Prostate gland (tissue), 2 donors: ENCODE data around the gene GFPT1. TPM values are rescaled to one million over a fixed set of nuclear protein-coding genes. Genes with fewer than 3 reads are reported as not detected.

Experiments used
- DNase-seq: peaks from one replicate; pipeline ENCODE4 v3.0.0-alpha.2; 2019; ENCODE audit warnings: low spot score
- H3K27ac ChIP-seq, 2 donors: fragments of 200-600 bp; sonication (generic); 2 replicates each; pipeline ENCODE4 v1.5.1; 2017 to 2019
- H3K27me3 ChIP-seq: fragments of 200-600 bp; sonication (generic); replicated peaks from 2 replicates; pipeline ENCODE4 v1.5.1; 2019; ENCODE audit not compliant: insufficient read depth
- H3K36me3 ChIP-seq, 2 donors: fragments of 200-600 bp; sonication (generic); 1 replicate in 1 of 2; 2 replicates in 1 of 2; pipeline versions ENCODE4 v1.5.1 to v1.8.1; 2017 to 2019
- H3K4me1 ChIP-seq: fragments of 200-600 bp; sonication (generic); replicated peaks from 2 replicates; pipeline ENCODE4 v1.5.1; 2019
- H3K4me3 ChIP-seq, 2 donors: fragments of 200-600 bp; sonication (generic); 2 replicates each; pipeline ENCODE4 v1.5.1; 2017 to 2019
- H3K9me3 ChIP-seq: fragments of 200-600 bp; sonication (generic); 2 replicates; pipeline ENCODE4 v1.5.1; 2017
- POLR2A ChIP-seq: fragments of 450-650 bp; IDR thresholded peaks from one replicate; pipeline ENCODE4 v1.6.1; 2016; ENCODE audit warnings: antibody characterized with exemption, mild to moderate bottlenecking
- POLR2AphosphoS5 ChIP-seq: sonication (generic); formaldehyde crosslinking; IDR thresholded peaks from one replicate; pipeline ENCODE4 v1.6.1; 2017; ENCODE audit warnings: antibody characterized with exemption
- WGBS: methylation state at CpG from one replicate; pipeline ENCODE4 v1.1.5; 2018; 5-methylcytosine and 5-hydroxymethylcytosine counted together
- intact Hi-C: fragments of 100-400 bp; cut with DNase I; formaldehyde crosslinking; loops from one replicate; pipeline ENCODE4 v1.14.2; 2022
- total RNA-seq, 2 donors: library from RNA; depleted of rRNA; stranded (reverse); fragments of >200 nt; gene quantifications; one replicate each; pipeline ENCODE4 v1.1.0, GENCODE V29; 2016
- TF ChIP-seq, protein P1 (sequence below), 4 experiments: fragments of 200-600 bp in 2 of 4; fragments of 450-650 bp in 2 of 4; sonication (generic) in 2 of 4; IDR thresholded peaks; 1 replicate in 3 of 4; 2 replicates in 1 of 4; pipeline ENCODE4 v1.5.1; 2016 to 2019; ENCODE audit warnings: antibody characterized with exemption in 4 of 4, mild to moderate bottlenecking in 2 of 4, moderate library complexity in 2 of 4

Gene GFPT1
- total RNA-seq, 2 donors from 2014 or later, result 27.4 to 52.7 TPM

DNA sequence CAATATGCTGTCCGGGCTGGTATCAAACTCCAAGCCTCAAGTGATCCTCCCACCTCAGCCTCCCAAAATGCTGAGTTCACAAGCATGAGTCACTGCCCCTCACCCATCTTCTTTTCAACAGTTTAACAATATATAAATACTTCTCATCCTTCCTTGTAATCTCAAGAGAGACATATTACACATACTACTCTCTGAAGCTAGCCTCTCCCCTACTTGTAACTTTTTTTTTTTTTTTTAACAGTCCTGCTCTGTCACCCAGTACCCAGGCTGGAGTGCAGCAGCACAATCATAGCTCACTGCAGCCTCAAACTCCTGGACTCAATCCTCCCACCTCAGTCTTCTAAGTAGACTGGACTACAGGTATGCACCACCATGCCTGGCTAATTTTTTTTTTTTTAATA, 5.7 kb downstream of the GFPT1 start:
- intact Hi-C loops, result no loop called here
- DNase-seq, result no peak
- no peak for TF ChIP-seq POLR2A
- TF ChIP-seq, protein P1, sequence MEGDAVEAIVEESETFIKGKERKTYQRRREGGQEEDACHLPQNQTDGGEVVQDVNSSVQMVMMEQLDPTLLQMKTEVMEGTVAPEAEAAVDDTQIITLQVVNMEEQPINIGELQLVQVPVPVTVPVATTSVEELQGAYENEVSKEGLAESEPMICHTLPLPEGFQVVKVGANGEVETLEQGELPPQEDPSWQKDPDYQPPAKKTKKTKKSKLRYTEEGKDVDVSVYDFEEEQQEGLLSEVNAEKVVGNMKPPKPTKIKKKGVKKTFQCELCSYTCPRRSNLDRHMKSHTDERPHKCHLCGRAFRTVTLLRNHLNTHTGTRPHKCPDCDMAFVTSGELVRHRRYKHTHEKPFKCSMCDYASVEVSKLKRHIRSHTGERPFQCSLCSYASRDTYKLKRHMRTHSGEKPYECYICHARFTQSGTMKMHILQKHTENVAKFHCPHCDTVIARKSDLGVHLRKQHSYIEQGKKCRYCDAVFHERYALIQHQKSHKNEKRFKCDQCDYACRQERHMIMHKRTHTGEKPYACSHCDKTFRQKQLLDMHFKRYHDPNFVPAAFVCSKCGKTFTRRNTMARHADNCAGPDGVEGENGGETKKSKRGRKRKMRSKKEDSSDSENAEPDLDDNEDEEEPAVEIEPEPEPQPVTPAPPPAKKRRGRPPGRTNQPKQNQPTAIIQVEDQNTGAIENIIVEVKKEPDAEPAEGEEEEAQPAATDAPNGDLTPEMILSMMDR (IDR thresholded peaks at IDR 0.05), result no peak
- TF ChIP-seq POLR2AphosphoS5, result no peak
- WGBS, result 95% methylated on average over 1 of the region's 1 CpG
- no peaks in the 10 kb centered on the region for H3K27me3 ChIP-seq
- H3K9me3 ChIP-seq, result no peaks in the 10 kb centered on the region
- no peak overlapping the region for H3K27ac ChIP-seq
- H3K36me3 ChIP-seq, result no peaks in the 10 kb centered on the region
- H3K4me3 ChIP-seq, result no peak overlapping the region
- no peaks in the 10 kb centered on the region for H3K4me1 ChIP-seq

DNA sequence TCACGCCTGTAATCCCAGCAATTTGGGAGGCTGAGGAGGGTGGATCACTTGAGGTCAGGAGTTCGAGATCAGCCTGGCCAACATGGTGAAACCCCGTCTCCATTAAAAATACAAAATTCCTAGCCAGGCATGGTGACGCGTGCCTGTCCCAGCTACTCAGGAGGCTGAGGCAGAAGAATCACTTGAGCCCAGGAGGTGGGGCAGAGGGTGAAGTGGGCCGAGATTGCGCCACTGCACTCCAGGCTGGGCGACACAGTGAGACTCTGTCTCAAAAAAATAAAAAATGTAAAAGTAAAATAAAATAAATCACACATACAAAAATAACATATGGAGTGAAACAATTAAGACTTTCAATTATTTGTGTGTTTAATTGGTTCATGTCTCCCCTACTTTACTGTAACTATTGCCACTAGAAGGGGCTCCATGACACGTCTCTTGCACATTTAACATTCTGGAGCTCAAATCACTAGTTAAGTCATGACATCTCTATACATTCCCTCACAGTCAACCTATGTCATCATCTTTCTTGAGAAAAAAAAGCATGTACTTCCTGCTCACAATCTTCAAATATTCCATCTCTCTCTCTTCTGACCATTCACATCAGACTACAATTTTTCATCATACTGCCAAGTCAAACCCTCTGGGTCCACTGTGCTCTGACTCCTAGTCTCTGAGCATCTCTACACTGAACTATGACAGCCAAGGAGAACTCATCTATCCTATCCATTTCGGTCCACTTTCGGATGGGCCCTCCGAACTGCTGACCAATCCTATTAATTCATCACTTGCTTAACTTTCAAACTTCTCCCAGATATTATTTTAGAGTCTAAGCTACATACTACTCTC, 6.7 kb downstream of the GFPT1 start:
- 96% methylated on average over 12 of the region's 12 CpGs for whole genome bisulfite sequencing
- Histone ChIP-seq H3K36me3 (no peaks in the 10 kb centered on the region), H3K9me3 (no peaks in the 10 kb centered on the region), H3K4me3 (no peak overlapping the region), H3K27ac (no peak overlapping the region), H3K27me3 (no peaks in the 10 kb centered on the region), H3K4me1 (no peaks in the 10 kb centered on the region)
- intact Hi-C loops, result no loop called here
- no peak for DNase-seq
- TF ChIP-seq, protein P1 (IDR thresholded peaks at IDR 0.05), result no peak
- TF ChIP-seq POLR2A, result no peak
- TF ChIP-seq POLR2AphosphoS5, result no peak

DNA sequence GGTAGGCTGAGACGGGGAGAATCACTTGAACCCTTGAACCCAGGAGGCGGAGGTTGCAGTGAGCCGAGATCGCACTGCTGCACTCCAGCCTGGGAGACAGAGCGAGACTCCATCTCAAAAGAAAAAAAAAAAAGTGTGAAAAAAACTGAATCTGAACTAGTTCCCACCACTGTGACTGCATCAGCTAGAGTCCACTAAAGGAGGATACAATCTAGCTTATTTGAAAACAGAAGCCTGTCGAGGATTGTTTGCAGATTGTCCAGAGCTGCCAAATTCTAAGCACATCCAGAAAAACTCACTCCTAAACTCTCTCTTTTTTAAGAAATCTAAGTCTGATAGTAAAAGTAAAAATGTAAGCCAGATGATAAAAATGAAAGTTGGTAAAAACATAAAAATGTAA, 10.6 kb downstream of the GFPT1 start:
- no peak overlapping the region for H3K27ac ChIP-seq

DNA sequence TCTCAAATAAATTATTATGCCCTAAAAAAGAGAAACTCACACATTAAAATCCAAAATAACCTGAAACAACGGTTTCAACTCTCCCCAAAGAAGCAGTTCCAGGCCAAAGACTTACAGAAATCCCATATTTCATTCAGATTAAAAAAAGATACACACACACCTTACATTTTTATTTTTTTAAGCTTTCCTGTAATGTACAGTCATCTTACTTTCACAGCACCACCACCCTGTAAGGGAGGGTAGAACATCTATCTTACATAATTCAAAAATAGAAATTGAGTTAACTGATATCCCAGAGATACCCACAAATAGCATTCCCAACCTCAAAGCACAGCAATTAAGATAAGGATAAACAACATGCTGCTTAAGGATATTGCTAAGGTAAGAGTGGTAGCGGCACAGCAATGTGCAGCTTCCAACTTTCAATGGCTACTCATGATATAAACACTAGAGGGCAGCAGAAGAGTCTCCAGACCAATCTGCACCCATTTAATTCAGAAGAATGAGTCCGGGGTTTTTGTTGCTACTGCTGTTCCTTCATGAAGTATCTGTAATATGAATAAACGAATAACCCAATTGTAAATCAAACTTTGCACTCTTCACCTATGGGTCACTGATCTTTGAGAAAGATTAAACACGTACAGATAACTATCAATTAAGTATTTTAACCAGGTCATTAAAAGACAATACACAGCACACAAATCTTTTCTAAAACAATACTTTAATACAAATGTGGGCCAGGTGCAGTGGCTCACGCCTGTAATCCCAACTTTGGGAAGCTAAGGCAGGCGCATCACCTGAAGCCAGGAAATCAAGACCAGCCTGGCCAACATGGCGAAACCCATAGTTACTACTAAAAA, 11.3 kb downstream of the GFPT1 start:
- intact Hi-C loops, result no loop called here
- no peak overlapping the region for H3K27ac ChIP-seq
- 78% methylated on average over 8 of the region's 8 CpGs for WGBS

More for the DNA sequence above, 10.6 kb downstream of the GFPT1 start:
- Histone ChIP-seq H3K36me3 (no peaks in the 10 kb centered on the region), H3K9me3 (no peaks in the 10 kb centered on the region), H3K4me3 (no peak overlapping the region), H3K27me3 (no peaks in the 10 kb centered on the region), H3K4me1 (no peaks in the 10 kb centered on the region)
- intact Hi-C loops, result no loop called here
- 78% methylated on average over 6 of the region's 6 CpGs for WGBS
- DNase-seq, result no peak
- TF ChIP-seq, protein P1 (IDR thresholded peaks at IDR 0.05), result no peak
- TF ChIP-seq POLR2A, result no peak
- TF ChIP-seq POLR2AphosphoS5, result no peak

More for the DNA sequence above, 11.3 kb downstream of the GFPT1 start:
- no peaks in the 10 kb centered on the region for H3K36me3 ChIP-seq
- no peak for TF ChIP-seq POLR2A
- TF ChIP-seq, protein P1 (IDR thresholded peaks at IDR 0.05), result peak in 3 of 4 experiments; percentile 25 to 37 (median 33)
- no peak for DNase-seq
- no peak overlapping the region for H3K4me3 ChIP-seq
- no peaks in the 10 kb centered on the region for H3K9me3 ChIP-seq
- H3K4me1 ChIP-seq, result no peaks in the 10 kb centered on the region
- H3K27me3 ChIP-seq, result no peaks in the 10 kb centered on the region
